GM12878 (cell line): ENCODE results near the gene ITGAD.

Experiments
- SIN3A ChIP-seq: IDR thresholded peaks from 2 replicates; pipeline ENCODE4 v1.6.1; 2012; ENCODE audit warnings: low read depth, low read length, improper control_type of control experiment
- SMC3 ChIP-seq: IDR thresholded peaks from 2 replicates; pipeline ENCODE4 v1.6.1; 2011; ENCODE audit warnings: low read length, improper control_type of control experiment, borderline replicate concordance
- USF2 ChIP-seq: IDR thresholded peaks from 2 replicates; pipeline ENCODE4 v1.6.1; 2011; ENCODE audit warnings: low read depth, low read length, improper control_type of control experiment, borderline replicate concordance

- TF ChIP-seq USF2 (no peak), SIN3A (no peak), SMC3 (no peak; the same call in 1 of the 2 replicates)
Observed at GRCh38 chr16:31458844-31459686, 65.9 kb downstream of the ITGAD start, which contains the start of gene ARMC5.
